Measurements from ENCODE around the gene SLC6A16.

GRCh38 chr19:49339301-49340068 lies 14.5 kb upstream of the SLC6A16 start:
- TF ChIP-seq CTCF (conservative IDR thresholded peaks at IDR 0.05; ENCODE audit: low read length) (no peak), EZH2phosphoT487 (IDR thresholded peaks at IDR 0.05; ENCODE audit: borderline replicate concordance) (no peak)
